Suprapubic skin (tissue), 4 donors: ENCODE results near the gene ZNF385A.
"Not testable (repeated sequence)": the region's sequence is repeated elsewhere in the genome, so short reads cannot be mapped to it uniquely, and the experiment has no call there.

Experiments used
- CTCF ChIP-seq, 2 donors: fragments of 200-600 bp in 1 of 2; fragments of 450-650 bp in 1 of 2; sonication (generic) in 1 of 2; IDR thresholded peaks; one replicate each; pipeline ENCODE4 v1.5.1; 2016 to 2019; ENCODE audit warnings: antibody characterized with exemption in 2 of 2, mild to moderate bottlenecking in 1 of 2, moderate library complexity in 1 of 2
- EP300 ChIP-seq: sonication (generic); formaldehyde crosslinking; IDR thresholded peaks from one replicate; pipeline ENCODE4 v1.6.1; 2017; ENCODE audit warnings: antibody characterized with exemption
- POLR2A ChIP-seq, 2 donors: fragments of 450-650 bp; IDR thresholded peaks; one replicate each; pipeline ENCODE4 v1.6.1; 2017; ENCODE audit warnings: antibody characterized with exemption in 2 of 2, mild to moderate bottlenecking in 2 of 2, moderate library complexity in 2 of 2
- POLR2AphosphoS5 ChIP-seq, 3 donors: sonication (generic); formaldehyde crosslinking; IDR thresholded peaks; one replicate each; pipeline ENCODE4 v1.6.1; 2017; ENCODE audit warnings: antibody characterized with exemption in 3 of 3

GRCh38 chr12:54325442-54326109, 59.0 kb downstream of the ZNF385A start:
- not testable (repeated sequence) for TF ChIP-seq CTCF (IDR thresholded peaks at IDR 0.05); POLR2AphosphoS5 (IDR thresholded peaks at IDR 0.05); POLR2A (IDR thresholded peaks at IDR 0.05); EP300
